ENCODE data around the gene SLC12A8.

DNA sequence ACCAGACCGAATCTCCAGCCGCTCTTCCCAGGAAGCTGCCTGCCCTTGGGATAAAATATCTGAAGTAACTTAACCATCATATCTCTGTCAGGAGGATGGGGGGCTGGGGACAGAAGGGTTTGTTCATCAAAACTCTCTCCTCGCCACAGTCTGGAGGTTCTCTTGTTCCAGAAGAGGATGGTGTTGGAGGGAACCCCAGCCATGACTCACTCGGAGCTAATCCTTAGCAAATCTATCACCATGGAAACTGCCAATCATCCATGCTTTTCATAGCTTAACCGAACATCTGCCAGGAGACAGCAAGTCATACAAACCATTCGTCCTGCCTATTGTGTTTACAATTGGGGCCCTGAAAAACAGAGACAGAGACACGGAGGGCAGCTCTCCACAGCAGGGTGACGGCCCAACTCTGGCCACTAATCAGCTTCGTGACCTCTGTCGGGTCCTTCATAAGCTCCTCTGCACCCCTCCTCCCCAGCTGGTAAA, 83.0 kb downstream of the SLC12A8 start:
- TF ChIP-seq, protein P1, sequence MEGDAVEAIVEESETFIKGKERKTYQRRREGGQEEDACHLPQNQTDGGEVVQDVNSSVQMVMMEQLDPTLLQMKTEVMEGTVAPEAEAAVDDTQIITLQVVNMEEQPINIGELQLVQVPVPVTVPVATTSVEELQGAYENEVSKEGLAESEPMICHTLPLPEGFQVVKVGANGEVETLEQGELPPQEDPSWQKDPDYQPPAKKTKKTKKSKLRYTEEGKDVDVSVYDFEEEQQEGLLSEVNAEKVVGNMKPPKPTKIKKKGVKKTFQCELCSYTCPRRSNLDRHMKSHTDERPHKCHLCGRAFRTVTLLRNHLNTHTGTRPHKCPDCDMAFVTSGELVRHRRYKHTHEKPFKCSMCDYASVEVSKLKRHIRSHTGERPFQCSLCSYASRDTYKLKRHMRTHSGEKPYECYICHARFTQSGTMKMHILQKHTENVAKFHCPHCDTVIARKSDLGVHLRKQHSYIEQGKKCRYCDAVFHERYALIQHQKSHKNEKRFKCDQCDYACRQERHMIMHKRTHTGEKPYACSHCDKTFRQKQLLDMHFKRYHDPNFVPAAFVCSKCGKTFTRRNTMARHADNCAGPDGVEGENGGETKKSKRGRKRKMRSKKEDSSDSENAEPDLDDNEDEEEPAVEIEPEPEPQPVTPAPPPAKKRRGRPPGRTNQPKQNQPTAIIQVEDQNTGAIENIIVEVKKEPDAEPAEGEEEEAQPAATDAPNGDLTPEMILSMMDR (conservative IDR thresholded peaks at IDR 0.05; ENCODE audit: low read depth in 2 of 2) = no peak
- TF ChIP-seq EZH2 (IDR thresholded peaks at IDR 0.05; ENCODE audit: low read depth, unreplicated experiment) (no peak), POLR2AphosphoS5 (IDR thresholded peaks at IDR 0.05; ENCODE audit: low read depth) (no peak), CREB1 (CRISPR knock-in tag; IDR thresholded peaks at IDR 0.05; ENCODE audit: low read depth) (no peak), JUNB (IDR thresholded peaks at IDR 0.05; ENCODE audit: unreplicated experiment) (no peak), EZH2phosphoT487 (IDR thresholded peaks at IDR 0.05; ENCODE audit: unreplicated experiment) (no peak), NANOG (IDR thresholded peaks at IDR 0.05; ENCODE audit: borderline replicate concordance) (no peak), STAT1 (IDR thresholded peaks at IDR 0.05; ENCODE audit: unreplicated experiment) (no peak), ZNF114 (CRISPR knock-in tag; IDR thresholded peaks at IDR 0.05) (no peak), ZNF331 (CRISPR knock-in tag; IDR thresholded peaks at IDR 0.05; ENCODE audit: low read depth) (no peak)
- TF ChIP-seq, protein P2, sequence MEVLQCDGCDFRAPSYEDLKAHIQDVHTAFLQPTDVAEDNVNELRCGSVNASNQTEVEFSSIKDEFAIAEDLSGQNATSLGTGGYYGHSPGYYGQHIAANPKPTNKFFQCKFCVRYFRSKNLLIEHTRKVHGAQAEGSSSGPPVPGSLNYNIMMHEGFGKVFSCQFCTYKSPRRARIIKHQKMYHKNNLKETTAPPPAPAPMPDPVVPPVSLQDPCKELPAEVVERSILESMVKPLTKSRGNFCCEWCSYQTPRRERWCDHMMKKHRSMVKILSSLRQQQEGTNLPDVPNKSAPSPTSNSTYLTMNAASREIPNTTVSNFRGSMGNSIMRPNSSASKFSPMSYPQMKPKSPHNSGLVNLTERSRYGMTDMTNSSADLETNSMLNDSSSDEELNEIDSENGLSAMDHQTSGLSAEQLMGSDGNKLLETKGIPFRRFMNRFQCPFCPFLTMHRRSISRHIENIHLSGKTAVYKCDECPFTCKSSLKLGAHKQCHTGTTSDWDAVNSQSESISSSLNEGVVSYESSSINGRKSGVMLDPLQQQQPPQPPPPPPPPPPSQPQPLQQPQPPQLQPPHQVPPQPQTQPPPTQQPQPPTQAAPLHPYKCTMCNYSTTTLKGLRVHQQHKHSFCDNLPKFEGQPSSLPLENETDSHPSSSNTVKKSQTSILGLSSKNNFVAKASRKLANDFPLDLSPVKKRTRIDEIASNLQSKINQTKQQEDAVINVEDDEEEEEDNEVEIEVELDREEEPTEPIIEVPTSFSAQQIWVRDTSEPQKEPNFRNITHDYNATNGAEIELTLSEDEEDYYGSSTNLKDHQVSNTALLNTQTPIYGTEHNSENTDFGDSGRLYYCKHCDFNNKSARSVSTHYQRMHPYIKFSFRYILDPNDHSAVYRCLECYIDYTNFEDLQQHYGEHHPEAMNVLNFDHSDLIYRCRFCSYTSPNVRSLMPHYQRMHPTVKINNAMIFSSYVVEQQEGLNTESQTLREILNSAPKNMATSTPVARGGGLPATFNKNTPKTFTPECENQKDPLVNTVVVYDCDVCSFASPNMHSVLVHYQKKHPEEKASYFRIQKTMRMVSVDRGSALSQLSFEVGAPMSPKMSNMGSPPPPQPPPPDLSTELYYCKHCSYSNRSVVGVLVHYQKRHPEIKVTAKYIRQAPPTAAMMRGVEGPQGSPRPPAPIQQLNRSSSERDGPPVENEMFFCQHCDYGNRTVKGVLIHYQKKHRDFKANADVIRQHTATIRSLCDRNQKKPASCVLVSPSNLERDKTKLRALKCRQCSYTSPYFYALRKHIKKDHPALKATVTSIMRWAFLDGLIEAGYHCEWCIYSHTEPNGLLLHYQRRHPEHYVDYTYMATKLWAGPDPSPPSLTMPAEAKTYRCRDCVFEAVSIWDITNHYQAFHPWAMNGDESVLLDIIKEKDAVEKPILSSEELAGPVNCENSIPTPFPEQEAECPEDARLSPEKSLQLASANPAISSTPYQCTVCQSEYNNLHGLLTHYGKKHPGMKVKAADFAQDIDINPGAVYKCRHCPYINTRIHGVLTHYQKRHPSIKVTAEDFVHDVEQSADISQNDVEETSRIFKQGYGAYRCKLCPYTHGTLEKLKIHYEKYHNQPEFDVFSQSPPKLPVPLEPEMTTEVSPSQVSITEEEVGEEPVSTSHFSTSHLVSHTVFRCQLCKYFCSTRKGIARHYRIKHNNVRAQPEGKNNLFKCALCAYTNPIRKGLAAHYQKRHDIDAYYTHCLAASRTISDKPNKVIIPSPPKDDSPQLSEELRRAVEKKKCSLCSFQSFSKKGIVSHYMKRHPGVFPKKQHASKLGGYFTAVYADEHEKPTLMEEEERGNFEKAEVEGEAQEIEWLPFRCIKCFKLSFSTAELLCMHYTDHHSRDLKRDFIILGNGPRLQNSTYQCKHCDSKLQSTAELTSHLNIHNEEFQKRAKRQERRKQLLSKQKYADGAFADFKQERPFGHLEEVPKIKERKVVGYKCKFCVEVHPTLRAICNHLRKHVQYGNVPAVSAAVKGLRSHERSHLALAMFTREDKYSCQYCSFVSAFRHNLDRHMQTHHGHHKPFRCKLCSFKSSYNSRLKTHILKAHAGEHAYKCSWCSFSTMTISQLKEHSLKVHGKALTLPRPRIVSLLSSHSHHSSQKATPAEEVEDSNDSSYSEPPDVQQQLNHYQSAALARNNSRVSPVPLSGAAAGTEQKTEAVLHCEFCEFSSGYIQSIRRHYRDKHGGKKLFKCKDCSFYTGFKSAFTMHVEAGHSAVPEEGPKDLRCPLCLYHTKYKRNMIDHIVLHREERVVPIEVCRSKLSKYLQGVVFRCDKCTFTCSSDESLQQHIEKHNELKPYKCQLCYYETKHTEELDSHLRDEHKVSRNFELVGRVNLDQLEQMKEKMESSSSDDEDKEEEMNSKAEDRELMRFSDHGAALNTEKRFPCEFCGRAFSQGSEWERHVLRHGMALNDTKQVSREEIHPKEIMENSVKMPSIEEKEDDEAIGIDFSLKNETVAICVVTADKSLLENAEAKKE (CRISPR knock-in tag; IDR thresholded peaks at IDR 0.05) = no peak
- TF ChIP-seq, protein P3, sequence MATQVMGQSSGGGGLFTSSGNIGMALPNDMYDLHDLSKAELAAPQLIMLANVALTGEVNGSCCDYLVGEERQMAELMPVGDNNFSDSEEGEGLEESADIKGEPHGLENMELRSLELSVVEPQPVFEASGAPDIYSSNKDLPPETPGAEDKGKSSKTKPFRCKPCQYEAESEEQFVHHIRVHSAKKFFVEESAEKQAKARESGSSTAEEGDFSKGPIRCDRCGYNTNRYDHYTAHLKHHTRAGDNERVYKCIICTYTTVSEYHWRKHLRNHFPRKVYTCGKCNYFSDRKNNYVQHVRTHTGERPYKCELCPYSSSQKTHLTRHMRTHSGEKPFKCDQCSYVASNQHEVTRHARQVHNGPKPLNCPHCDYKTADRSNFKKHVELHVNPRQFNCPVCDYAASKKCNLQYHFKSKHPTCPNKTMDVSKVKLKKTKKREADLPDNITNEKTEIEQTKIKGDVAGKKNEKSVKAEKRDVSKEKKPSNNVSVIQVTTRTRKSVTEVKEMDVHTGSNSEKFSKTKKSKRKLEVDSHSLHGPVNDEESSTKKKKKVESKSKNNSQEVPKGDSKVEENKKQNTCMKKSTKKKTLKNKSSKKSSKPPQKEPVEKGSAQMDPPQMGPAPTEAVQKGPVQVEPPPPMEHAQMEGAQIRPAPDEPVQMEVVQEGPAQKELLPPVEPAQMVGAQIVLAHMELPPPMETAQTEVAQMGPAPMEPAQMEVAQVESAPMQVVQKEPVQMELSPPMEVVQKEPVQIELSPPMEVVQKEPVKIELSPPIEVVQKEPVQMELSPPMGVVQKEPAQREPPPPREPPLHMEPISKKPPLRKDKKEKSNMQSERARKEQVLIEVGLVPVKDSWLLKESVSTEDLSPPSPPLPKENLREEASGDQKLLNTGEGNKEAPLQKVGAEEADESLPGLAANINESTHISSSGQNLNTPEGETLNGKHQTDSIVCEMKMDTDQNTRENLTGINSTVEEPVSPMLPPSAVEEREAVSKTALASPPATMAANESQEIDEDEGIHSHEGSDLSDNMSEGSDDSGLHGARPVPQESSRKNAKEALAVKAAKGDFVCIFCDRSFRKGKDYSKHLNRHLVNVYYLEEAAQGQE (IDR thresholded peaks at IDR 0.05; ENCODE audit: unreplicated experiment) = no peak
- TF ChIP-seq, protein P4, sequence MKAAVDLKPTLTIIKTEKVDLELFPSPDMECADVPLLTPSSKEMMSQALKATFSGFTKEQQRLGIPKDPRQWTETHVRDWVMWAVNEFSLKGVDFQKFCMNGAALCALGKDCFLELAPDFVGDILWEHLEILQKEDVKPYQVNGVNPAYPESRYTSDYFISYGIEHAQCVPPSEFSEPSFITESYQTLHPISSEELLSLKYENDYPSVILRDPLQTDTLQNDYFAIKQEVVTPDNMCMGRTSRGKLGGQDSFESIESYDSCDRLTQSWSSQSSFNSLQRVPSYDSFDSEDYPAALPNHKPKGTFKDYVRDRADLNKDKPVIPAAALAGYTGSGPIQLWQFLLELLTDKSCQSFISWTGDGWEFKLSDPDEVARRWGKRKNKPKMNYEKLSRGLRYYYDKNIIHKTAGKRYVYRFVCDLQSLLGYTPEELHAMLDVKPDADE (IDR thresholded peaks at IDR 0.05) = no peak
